H9 (cell line): Measurements from ENCODE around the gene GARIN5A. TPM values are rescaled to one million over a fixed set of nuclear protein-coding genes. Genes with fewer than 3 reads are reported as not detected.

ENCODE experiments used
- DNase-seq: peaks from one replicate; pipeline ENCODE4 v3.0.0-alpha.2; 2017
- H2AFZ ChIP-seq: one replicate; pipeline ENCODE4 v1.6.1; 2013; ENCODE audit warnings: mild to moderate bottlenecking, low read length, control low read depth, moderate library complexity
- H2AK5ac ChIP-seq: 2 replicates; pipeline ENCODE4 v1.6.1; 2013; ENCODE audit warnings: low read length, control low read depth, mixed read lengths; ENCODE audit not compliant: insufficient read length
- H2BK120ac ChIP-seq: one replicate; pipeline ENCODE4 v1.6.1; 2013; ENCODE audit warnings: low read depth, mild to moderate bottlenecking, low read length, control low read depth, inconsistent platforms; ENCODE audit not compliant: poor library complexity, severe bottlenecking
- H2BK12ac ChIP-seq: 2 replicates; pipeline ENCODE4 v1.6.1; 2013; ENCODE audit warnings: low read length, control low read depth, mixed read lengths, low read depth; ENCODE audit not compliant: insufficient read length
- H2BK15ac ChIP-seq: 2 replicates; pipeline ENCODE4 v1.6.1; 2013; ENCODE audit warnings: low read depth, low read length, control low read depth
- H2BK20ac ChIP-seq: one replicate; pipeline ENCODE4 v1.6.1; 2013; ENCODE audit warnings: low read depth, mild to moderate bottlenecking, low read length, control low read depth, inconsistent platforms; ENCODE audit not compliant: poor library complexity, severe bottlenecking
- H2BK5ac ChIP-seq: 2 replicates; pipeline ENCODE4 v1.6.1; 2013; ENCODE audit warnings: low read length, control low read depth, mixed read lengths; ENCODE audit not compliant: insufficient read length
- H3K14ac ChIP-seq: 2 replicates; pipeline ENCODE4 v1.6.1; 2013; ENCODE audit warnings: low read length, control low read depth; ENCODE audit not compliant: insufficient read depth
- H3K18ac ChIP-seq: 2 replicates; pipeline ENCODE4 v1.6.1; 2013; ENCODE audit warnings: low read depth, mild to moderate bottlenecking, mixed read lengths, low read length, control low read depth; ENCODE audit not compliant: insufficient read length
- H3K23ac ChIP-seq: 2 replicates; pipeline ENCODE4 v1.6.1; 2013; ENCODE audit warnings: low read length, control low read depth, mixed read lengths, low read depth; ENCODE audit not compliant: insufficient read length
- H3K23me2 ChIP-seq: 2 replicates; pipeline ENCODE4 v1.6.1; 2013; ENCODE audit warnings: low read depth, mild to moderate bottlenecking, mixed read lengths, low read length, control low read depth; ENCODE audit not compliant: insufficient read length, poor library complexity, severe bottlenecking
- H3K27ac ChIP-seq: 2 replicates; pipeline ENCODE4 v1.5.1; 2013; ENCODE audit warnings: low read length, control low read depth, mixed read lengths, low read depth; ENCODE audit not compliant: insufficient read length
- H3K27me3 ChIP-seq: 2 replicates; pipeline ENCODE4 v1.6.1; 2013; ENCODE audit warnings: low read length, control low read depth, inconsistent platforms; ENCODE audit not compliant: insufficient read depth
- H3K4ac ChIP-seq: 2 replicates; pipeline ENCODE4 v1.6.1; 2013; ENCODE audit warnings: low read depth, mild to moderate bottlenecking, control low read depth, inconsistent platforms, low read length, moderate library complexity
- H3K4me1 ChIP-seq: 2 replicates; pipeline ENCODE4 v1.6.1; 2013; ENCODE audit warnings: low read length, control low read depth, inconsistent platforms; ENCODE audit not compliant: insufficient read depth
- H3K4me2 ChIP-seq: 2 replicates; pipeline ENCODE4 v1.6.1; 2013; ENCODE audit warnings: low read length, control low read depth, mixed read lengths; ENCODE audit not compliant: insufficient read length, insufficient read depth
- H3K56ac ChIP-seq: 2 replicates; pipeline ENCODE4 v1.6.1; 2013; ENCODE audit warnings: low read depth, mild to moderate bottlenecking, mixed read lengths, low read length, control low read depth; ENCODE audit not compliant: insufficient read length
- H3K79me1 ChIP-seq: 2 replicates; pipeline ENCODE4 v1.6.1; 2013; ENCODE audit warnings: low read depth, mild to moderate bottlenecking, moderate library complexity, low read length, control low read depth, inconsistent platforms; ENCODE audit not compliant: insufficient read depth, poor library complexity, severe bottlenecking
- H3K79me2 ChIP-seq: 2 replicates; pipeline ENCODE4 v1.6.1; 2013; ENCODE audit warnings: low read length, control low read depth, inconsistent platforms; ENCODE audit not compliant: insufficient read depth
- H3K9ac ChIP-seq: 2 replicates; pipeline ENCODE4 v1.6.1; 2013; ENCODE audit warnings: low read length, control low read depth, mixed read lengths; ENCODE audit not compliant: insufficient read length; ENCODE audit errors: extremely low read depth
- H3K9me3 ChIP-seq: one replicate; pipeline ENCODE4 v1.6.1; 2013; ENCODE audit warnings: low read depth, low read length, inconsistent platforms; ENCODE audit not compliant: control insufficient read depth
- H3T11ph ChIP-seq: one replicate; pipeline ENCODE4 v1.6.1; 2013; ENCODE audit warnings: mild to moderate bottlenecking, low read length, control low read depth, inconsistent platforms
- H4K20me1 ChIP-seq: one replicate; pipeline ENCODE4 v1.6.1; 2013; ENCODE audit not compliant: control insufficient read depth, insufficient read length, insufficient read depth
- H4K5ac ChIP-seq: 2 replicates; pipeline ENCODE4 v1.6.1; 2013; ENCODE audit warnings: low read depth, mild to moderate bottlenecking, mixed read lengths, low read length, control low read depth; ENCODE audit not compliant: insufficient read length
- H4K8ac ChIP-seq: replicated peaks from 2 replicates; pipeline ENCODE4 v1.6.1; 2013; ENCODE audit warnings: low read length, control low read depth, mixed read lengths, low read depth; ENCODE audit not compliant: insufficient read length
- H4K91ac ChIP-seq: 2 replicates; pipeline ENCODE4 v1.6.1; 2013; ENCODE audit warnings: low read depth, mild to moderate bottlenecking, moderate library complexity, mixed read lengths, low read length, control low read depth; ENCODE audit not compliant: insufficient read length
- H3K27ac Mint-ChIP-seq, 3 experiments: 2 replicates in 2 of 3; 3 replicates in 1 of 3; pipeline ENCODE4 v1.8.0; 2020 to 2021; ENCODE audit warnings: mixed read lengths in 3 of 3, mild to moderate bottlenecking in 1 of 3, moderate library complexity in 1 of 3
- H3K27me3 Mint-ChIP-seq: 2 replicates; pipeline ENCODE4 v1.8.0; 2021; ENCODE audit warnings: low read depth, mild to moderate bottlenecking, moderate library complexity, mixed read lengths
- H3K36me3 Mint-ChIP-seq, 3 experiments: 2 replicates in 2 of 3; 3 replicates in 1 of 3; pipeline ENCODE4 v1.8.0; 2020 to 2021; ENCODE audit warnings: low read depth in 3 of 3, mixed read lengths in 3 of 3; ENCODE audit not compliant: insufficient read depth in 1 of 3
- H3K4me1 Mint-ChIP-seq, 2 experiments: 2 replicates each; pipeline ENCODE4 v1.8.0; 2020; ENCODE audit warnings: mixed read lengths in 2 of 2
- H3K4me3 Mint-ChIP-seq, 2 experiments: 2 replicates in 1 of 2; 3 replicates in 1 of 2; pipeline ENCODE4 v1.8.0; 2020 to 2021; ENCODE audit warnings: mild to moderate bottlenecking in 2 of 2, mixed read lengths in 2 of 2, moderate library complexity in 1 of 2
- H3K9me3 Mint-ChIP-seq, 2 experiments: 2 replicates in 1 of 2; 3 replicates in 1 of 2; pipeline ENCODE4 v1.8.0; 2020; ENCODE audit warnings: mild to moderate bottlenecking in 2 of 2, mixed read lengths in 2 of 2, moderate library complexity in 1 of 2
- WGBS: extraction: QIAGEN DNeasy Blood & Tissue Kit; methylation state at CpG from one replicate; pipeline ENCODE4 v1.1.7; 2013; ENCODE audit warnings: missing lambda C conversion rate, low lambda C conversion rate, mixed read lengths; ENCODE audit not compliant: insufficient read length; ENCODE audit errors: extremely low coverage; 5-methylcytosine and 5-hydroxymethylcytosine counted together
- total RNA-seq: library from RNA; stranded (reverse); gene quantifications from 2 replicates; pipeline ENCODE4 v1.2.1, GENCODE V29; 2021
- TF ChIP-seq, protein P1 (sequence below): fragments of 200-600 bp; sonication (generic); conservative IDR thresholded peaks from 3 replicates; pipeline ENCODE4 v1.8.0; 2021; ENCODE audit warnings: antibody characterized with exemption, mild to moderate bottlenecking

GARIN5A gene
- total RNA-seq, 1 experiment from 2014 or later = 9.5 TPM

DNA sequence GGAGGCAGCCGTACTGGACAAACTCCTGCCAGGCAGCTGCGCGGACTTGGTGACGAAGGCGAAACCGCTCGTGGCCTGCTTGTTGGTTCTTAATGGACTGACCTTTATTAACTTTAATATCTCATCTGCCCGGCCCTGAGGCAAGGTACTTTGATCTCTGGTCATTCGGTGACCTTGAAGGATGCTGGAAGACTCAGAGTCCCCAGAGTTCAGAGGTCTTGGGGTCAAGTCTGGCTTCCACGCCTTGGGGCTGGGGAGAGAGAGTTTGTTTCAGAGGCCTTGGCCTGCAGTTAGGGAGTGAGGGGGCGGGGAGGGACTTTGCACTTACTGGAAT is 10.0 kb downstream of the GARIN5A start:
- H3K23ac ChIP-seq = no peak overlapping the region
- no CpG with 5 or more reads among the region's 11 CpGs for WGBS
- H3K9ac ChIP-seq = no peak overlapping the region
- no peak overlapping the region for H3K18ac ChIP-seq
- H3T11ph ChIP-seq = no peak overlapping the region
- H2AK5ac ChIP-seq = no peak overlapping the region
- H3K9me3 ChIP-seq = no peaks in the 10 kb centered on the region
- H3K27ac ChIP-seq = no peak overlapping the region
- H4K20me1 ChIP-seq = no peaks in the 10 kb centered on the region
- no peak overlapping the region for H2BK12ac ChIP-seq
- H3K79me1 ChIP-seq = no peaks in the 10 kb centered on the region
- H3K4ac ChIP-seq = no peak overlapping the region
- H3K9me3 Mint-ChIP-seq = no peaks in the 10 kb centered on the region
- no peak for DNase-seq
- H4K91ac ChIP-seq = no peak overlapping the region
- H3K56ac ChIP-seq = no peak overlapping the region
- H3K27ac Mint-ChIP-seq = no peak overlapping the region
- H4K8ac ChIP-seq = no peak overlapping the region
- H3K4me1 ChIP-seq = no peaks in the 10 kb centered on the region
- no peak overlapping the region for H2BK5ac ChIP-seq
- H3K27me3 ChIP-seq = no peaks in the 10 kb centered on the region
- no peak overlapping the region for H3K14ac ChIP-seq
- H2BK20ac ChIP-seq = no peak overlapping the region
- H2BK120ac ChIP-seq = no peak overlapping the region
- no peak overlapping the region for H4K5ac ChIP-seq
- TF ChIP-seq, protein P1, sequence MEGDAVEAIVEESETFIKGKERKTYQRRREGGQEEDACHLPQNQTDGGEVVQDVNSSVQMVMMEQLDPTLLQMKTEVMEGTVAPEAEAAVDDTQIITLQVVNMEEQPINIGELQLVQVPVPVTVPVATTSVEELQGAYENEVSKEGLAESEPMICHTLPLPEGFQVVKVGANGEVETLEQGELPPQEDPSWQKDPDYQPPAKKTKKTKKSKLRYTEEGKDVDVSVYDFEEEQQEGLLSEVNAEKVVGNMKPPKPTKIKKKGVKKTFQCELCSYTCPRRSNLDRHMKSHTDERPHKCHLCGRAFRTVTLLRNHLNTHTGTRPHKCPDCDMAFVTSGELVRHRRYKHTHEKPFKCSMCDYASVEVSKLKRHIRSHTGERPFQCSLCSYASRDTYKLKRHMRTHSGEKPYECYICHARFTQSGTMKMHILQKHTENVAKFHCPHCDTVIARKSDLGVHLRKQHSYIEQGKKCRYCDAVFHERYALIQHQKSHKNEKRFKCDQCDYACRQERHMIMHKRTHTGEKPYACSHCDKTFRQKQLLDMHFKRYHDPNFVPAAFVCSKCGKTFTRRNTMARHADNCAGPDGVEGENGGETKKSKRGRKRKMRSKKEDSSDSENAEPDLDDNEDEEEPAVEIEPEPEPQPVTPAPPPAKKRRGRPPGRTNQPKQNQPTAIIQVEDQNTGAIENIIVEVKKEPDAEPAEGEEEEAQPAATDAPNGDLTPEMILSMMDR = no peak
- no peaks in the 10 kb centered on the region; a peak in 1 of 7 replicates for H3K36me3 Mint-ChIP-seq
- H3K27me3 Mint-ChIP-seq = peaks cover 9% of the 10 kb centered on the region
- H3K4me3 Mint-ChIP-seq = no peak overlapping the region
- no peaks in the 10 kb centered on the region for H3K79me2 ChIP-seq
- no peaks in the 10 kb centered on the region for H3K23me2 ChIP-seq
- peaks cover 7 to 8% of the 10 kb centered on the region in 2 experiments for H3K4me1 Mint-ChIP-seq
- H2BK15ac ChIP-seq = no peak overlapping the region
- H2AFZ ChIP-seq = no peak overlapping the region
- H3K4me2 ChIP-seq = no peak overlapping the region
